Mesothelial cell of epicardium (in vitro differentiated cells): ENCODE measurements around the gene REEP6. TPM values are rescaled to one million over a fixed set of nuclear protein-coding genes. Genes with fewer than 3 reads are reported as not detected.
A peak's percentile ranks its signal among the peaks of the same experiment; 100 is the strongest.

Experiments used
- DNase-seq, 2 experiments: peaks; one replicate each; pipeline ENCODE4 v3.0.0; 2021; ENCODE audit warnings: low spot score in 2 of 2; ENCODE audit not compliant: unreplicated experiment in 2 of 2
- H3K27ac Mint-ChIP-seq: 2 replicates; pipeline ENCODE4 v1.8.0; 2021; ENCODE audit warnings: mixed read lengths
- H3K27me3 Mint-ChIP-seq: 2 replicates; pipeline ENCODE4 v1.8.0; 2021; ENCODE audit warnings: low read depth, mixed read lengths
- H3K36me3 Mint-ChIP-seq: 2 replicates; pipeline ENCODE4 v1.8.0; 2021; ENCODE audit warnings: mixed read lengths
- H3K4me1 Mint-ChIP-seq: 2 replicates; pipeline ENCODE4 v1.8.0; 2021; ENCODE audit warnings: mixed read lengths
- H3K4me3 Mint-ChIP-seq: 2 replicates; pipeline ENCODE4 v1.8.0; 2021; ENCODE audit warnings: mild to moderate bottlenecking, moderate library complexity, mixed read lengths
- H3K9me3 Mint-ChIP-seq: 2 replicates; pipeline ENCODE4 v1.8.0; 2021; ENCODE audit warnings: mixed read lengths
- total RNA-seq: library from RNA; stranded (reverse); gene quantifications from 3 replicates; pipeline ENCODE4 v1.2.1, GENCODE V29; 2021
- TF ChIP-seq, protein P1 (sequence below): fragments of 200-600 bp; sonication (generic); IDR thresholded peaks from one replicate; pipeline ENCODE4 v1.5.0; 2021; ENCODE audit warnings: antibody characterized with exemption; ENCODE audit not compliant: unreplicated experiment

The REEP6 gene
- total RNA-seq, 1 donor from 2014 or later: 3.8 TPM

DNA sequence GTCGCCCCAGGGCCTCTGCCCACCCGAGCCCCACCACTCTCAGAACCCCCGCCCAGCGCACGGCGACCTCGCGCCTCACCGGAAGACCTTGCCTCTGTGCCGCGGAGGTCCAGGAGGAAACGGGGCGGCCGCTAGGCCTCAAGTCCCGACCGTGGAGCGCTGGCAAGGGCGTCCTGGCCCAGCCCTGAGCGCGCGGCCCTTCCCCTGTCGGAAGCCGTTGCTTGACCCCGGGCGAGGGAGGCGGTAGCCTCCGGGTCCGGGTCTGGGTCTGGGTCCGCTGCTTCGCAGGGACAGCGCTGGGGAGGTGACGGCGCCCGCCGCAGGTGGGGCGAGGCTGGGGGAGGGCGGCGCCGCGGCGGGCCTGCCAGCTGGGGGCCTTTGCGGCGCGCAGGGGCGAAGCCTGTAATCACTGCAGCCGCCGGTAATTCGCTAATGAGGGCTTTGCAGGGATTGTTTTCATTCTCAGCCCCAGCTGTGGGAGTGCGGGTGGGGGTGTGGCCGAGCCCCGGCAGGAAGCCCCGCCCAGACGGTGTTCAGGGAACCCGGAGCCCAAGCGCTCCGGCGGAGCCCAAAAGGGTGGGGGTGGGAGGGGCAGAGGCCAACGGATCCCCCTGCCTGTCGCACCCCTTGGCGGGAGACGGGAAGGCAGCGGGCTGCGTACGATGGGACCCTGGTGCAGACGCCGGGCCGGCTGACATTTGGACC is 20.5 kb upstream of the REEP6 start:
- no peaks in the 10 kb centered on the region for H3K36me3 Mint-ChIP-seq
- TF ChIP-seq, protein P1, sequence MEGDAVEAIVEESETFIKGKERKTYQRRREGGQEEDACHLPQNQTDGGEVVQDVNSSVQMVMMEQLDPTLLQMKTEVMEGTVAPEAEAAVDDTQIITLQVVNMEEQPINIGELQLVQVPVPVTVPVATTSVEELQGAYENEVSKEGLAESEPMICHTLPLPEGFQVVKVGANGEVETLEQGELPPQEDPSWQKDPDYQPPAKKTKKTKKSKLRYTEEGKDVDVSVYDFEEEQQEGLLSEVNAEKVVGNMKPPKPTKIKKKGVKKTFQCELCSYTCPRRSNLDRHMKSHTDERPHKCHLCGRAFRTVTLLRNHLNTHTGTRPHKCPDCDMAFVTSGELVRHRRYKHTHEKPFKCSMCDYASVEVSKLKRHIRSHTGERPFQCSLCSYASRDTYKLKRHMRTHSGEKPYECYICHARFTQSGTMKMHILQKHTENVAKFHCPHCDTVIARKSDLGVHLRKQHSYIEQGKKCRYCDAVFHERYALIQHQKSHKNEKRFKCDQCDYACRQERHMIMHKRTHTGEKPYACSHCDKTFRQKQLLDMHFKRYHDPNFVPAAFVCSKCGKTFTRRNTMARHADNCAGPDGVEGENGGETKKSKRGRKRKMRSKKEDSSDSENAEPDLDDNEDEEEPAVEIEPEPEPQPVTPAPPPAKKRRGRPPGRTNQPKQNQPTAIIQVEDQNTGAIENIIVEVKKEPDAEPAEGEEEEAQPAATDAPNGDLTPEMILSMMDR: no peak
- no peak overlapping the region for H3K27ac Mint-ChIP-seq

DNA sequence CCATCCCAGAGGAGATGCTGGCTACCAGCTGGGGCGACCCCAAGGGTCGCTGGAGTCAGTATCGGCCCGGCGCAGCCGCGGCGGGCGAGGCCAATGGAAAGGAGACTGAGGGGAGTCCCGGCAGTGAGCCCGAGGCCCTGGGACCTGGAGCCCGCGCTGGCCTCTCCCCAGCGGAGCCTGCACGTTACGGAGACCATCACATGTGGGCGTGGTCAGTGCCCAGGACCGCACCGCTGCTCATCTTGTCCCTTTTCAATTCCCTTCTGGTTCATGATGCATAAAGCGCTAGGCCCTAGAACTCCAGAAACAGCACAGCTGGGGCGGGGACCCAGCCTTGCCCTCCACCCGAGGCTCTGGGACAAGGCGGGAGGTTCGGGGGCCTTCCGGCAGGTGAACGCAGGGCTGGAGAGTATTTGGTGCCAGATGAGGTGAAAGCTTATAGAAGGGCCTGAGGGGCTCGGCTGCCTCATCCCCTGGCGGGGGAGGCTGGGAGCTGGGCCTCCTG is 19.9 kb upstream of the REEP6 start:
- H3K9me3 Mint-ChIP-seq: no peaks in the 10 kb centered on the region
- DNase-seq: no peak
- peaks cover 50% of the 10 kb centered on the region for H3K27me3 Mint-ChIP-seq
- no peak overlapping the region for H3K27ac Mint-ChIP-seq
- peaks cover 7% of the 10 kb centered on the region for H3K4me1 Mint-ChIP-seq
- H3K36me3 Mint-ChIP-seq: no peaks in the 10 kb centered on the region
- TF ChIP-seq, protein P1: no peak
- H3K4me3 Mint-ChIP-seq: peak overlapping the region; percentile 36

More for the DNA sequence above, 20.5 kb upstream of the REEP6 start:
- Mint-ChIP-seq H3K9me3 (no peaks in the 10 kb centered on the region), H3K27me3 (peaks cover 53% of the 10 kb centered on the region), H3K4me3 (peak overlapping the region; percentile 57), H3K4me1 (peaks cover 7% of the 10 kb centered on the region)
- no peak for DNase-seq

DNA sequence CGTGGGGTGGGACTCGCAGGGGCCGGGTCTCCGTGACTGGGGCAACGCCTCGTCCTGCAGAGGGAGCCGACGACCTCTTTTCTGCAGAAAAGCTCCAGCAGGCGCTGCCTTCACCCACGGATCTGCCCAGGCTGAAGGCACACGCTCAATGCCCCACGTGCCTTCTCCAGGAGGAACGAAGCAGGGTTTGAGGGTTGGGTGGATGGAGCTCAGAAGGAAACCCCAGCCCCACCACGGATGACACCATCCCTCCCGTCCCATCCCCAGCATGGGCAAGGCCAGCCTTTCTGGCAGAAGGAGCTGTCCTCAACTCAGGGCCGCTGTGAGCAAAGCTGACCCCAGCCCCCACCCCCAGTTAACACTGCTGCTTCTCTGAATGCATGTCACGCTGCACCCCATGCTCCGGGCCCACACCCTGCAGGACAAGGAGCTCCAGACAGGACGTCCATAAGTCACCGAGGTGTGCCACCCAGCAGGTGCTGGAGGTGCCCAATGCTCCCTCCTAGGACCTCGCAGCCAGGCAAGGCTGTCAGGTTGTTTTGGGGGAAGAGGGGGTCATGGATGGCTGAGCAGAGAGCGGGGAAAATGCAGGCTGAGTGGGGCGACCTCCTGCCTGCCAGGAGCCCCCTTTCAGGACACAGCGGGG is 19.3 kb upstream of the REEP6 start:
- no peak for DNase-seq
- no peak overlapping the region for H3K4me3 Mint-ChIP-seq
- peaks cover 49% of the 10 kb centered on the region for H3K27me3 Mint-ChIP-seq
- H3K27ac Mint-ChIP-seq: no peak overlapping the region
- TF ChIP-seq, protein P1: no peak
- H3K4me1 Mint-ChIP-seq: peaks cover 7% of the 10 kb centered on the region
- H3K9me3 Mint-ChIP-seq: no peaks in the 10 kb centered on the region
- H3K36me3 Mint-ChIP-seq: no peaks in the 10 kb centered on the region

DNA sequence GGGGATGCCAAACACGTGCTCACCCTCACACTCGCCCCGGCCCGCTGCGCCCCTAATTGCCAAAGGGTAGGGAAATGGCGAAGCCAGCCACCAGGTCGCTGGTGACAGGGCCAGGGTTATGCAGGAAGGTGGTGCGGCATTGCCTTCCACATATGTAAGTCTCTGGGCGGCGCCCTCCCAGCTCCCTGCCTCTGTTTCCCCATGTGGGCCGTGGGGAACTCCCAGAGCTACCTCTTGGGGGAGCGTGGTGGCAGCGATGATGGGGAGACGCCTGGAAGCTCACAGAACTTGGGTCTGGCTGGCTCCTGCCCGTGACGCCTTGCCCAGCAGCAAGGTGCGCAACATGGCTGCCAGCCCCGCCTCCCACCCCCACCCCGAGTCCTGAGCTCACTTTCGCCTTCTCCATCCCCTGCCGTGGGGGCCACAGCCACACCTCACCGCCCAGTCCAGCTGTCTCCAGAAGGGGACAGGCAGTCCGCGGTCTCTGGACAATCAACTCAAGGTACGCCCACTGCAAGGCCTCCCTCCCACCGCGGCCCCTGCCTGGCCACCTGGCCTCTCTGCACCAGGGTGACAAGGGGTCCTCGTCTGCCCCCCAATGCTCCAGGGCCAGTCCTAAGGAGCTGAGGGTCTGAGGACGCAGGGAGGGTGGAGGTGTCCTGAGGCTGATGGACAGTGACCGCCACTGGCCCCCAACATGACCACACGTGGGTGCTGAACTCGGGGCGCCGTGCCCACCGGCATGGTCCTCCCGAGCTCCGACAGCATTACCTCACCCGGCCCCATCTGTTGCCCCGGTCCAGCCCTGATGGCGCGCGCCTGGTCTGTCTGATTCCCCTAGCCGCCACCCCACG is 18.5 kb upstream of the REEP6 start:
- H3K27me3 Mint-ChIP-seq: peaks cover 45% of the 10 kb centered on the region
- H3K27ac Mint-ChIP-seq: no peak overlapping the region
- no peaks in the 10 kb centered on the region for H3K9me3 Mint-ChIP-seq
- H3K36me3 Mint-ChIP-seq: no peaks in the 10 kb centered on the region
- H3K4me3 Mint-ChIP-seq: no peak overlapping the region
- H3K4me1 Mint-ChIP-seq: peaks cover 7% of the 10 kb centered on the region
- no peak for DNase-seq
- TF ChIP-seq, protein P1: no peak

DNA sequence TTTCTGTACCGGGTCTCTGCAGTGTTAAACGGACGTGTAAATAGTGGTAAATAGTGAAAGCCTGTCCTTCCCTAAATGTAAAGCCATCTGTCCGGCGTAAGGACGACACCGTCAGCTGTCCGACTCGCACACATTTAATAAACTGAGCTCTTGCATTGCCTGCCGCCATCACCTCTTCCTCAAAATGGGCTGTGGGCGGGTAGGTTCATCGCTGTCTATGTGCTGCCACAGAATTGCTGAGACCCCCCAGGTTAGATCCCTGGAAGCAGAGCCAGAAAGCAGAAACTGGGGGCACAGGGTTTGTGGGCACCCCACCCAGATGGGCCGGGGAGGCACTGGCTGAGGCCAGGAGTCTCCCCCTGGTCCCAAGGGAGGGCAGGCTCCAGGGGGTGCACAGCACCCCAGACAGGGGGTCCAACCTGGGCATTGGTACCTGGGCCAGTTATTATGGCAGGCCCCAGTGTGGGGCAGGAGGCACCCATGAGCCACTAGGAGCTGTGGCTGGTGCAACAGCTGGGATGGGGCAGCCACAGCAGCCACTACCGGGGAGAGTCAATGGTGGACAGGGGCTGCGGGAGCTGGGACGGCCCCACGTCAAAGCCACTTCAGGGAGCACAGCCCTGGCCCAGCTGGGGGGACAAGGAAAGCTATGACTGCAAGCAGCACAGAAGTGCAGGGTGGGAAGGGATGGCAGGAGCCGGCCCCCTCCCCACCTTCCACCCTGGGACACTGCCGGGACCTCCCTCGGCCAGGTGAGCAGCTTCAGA is 17.7 kb upstream of the REEP6 start:
- Mint-ChIP-seq H3K9me3 (no peaks in the 10 kb centered on the region), H3K4me3 (no peak overlapping the region), H3K36me3 (no peaks in the 10 kb centered on the region), H3K27me3 (peaks cover 44% of the 10 kb centered on the region), H3K27ac (no peak overlapping the region), H3K4me1 (peaks cover 7% of the 10 kb centered on the region)
- DNase-seq: no peak
- TF ChIP-seq, protein P1: no peak
